Smooth muscle cell (in vitro differentiated cells): Measurements from ENCODE around the gene SYN1. TPM values are rescaled to one million over a fixed set of nuclear protein-coding genes. Genes with fewer than 3 reads are reported as not detected.

Source experiments
- DNase-seq: peaks from one replicate; lab custom pipeline; 2025; ENCODE audit not compliant: unreplicated experiment; lab: John Stamatoyannopoulos, UW
- H2AFZ ChIP-seq: fragments of 200-600 bp; sonication (generic); 2 replicates; pipeline ENCODE4 v1.6.0; 2016; ENCODE audit warnings: antibody characterized with exemption, low read depth, mild to moderate bottlenecking
- H3F3A ChIP-seq: fragments of 200-600 bp; sonication (generic); 2 replicates; pipeline ENCODE4 v1.6.0; 2017; ENCODE audit warnings: antibody characterized with exemption, low read depth
- H3K27ac ChIP-seq: fragments of 200-600 bp; sonication (generic); 2 replicates; pipeline ENCODE4 v1.5.1; 2016; ENCODE audit warnings: low read depth, mild to moderate bottlenecking
- H3K27me3 ChIP-seq: fragments of 200-600 bp; sonication (generic); 2 replicates; pipeline ENCODE4 v1.6.1; 2016; ENCODE audit warnings: low read depth, mild to moderate bottlenecking
- H3K36me3 ChIP-seq: fragments of 200-600 bp; sonication (generic); 2 replicates; pipeline ENCODE4 v1.5.1; 2016; ENCODE audit warnings: low read depth
- H3K4me1 ChIP-seq: fragments of 200-600 bp; sonication (generic); 2 replicates; pipeline ENCODE4 v1.5.1; 2016; ENCODE audit warnings: low read depth
- H3K4me2 ChIP-seq: fragments of 200-600 bp; sonication (generic); 2 replicates; pipeline ENCODE4 v1.6.0; 2016; ENCODE audit warnings: mild to moderate bottlenecking
- H3K4me3 ChIP-seq: fragments of 200-600 bp; sonication (generic); 2 replicates; pipeline ENCODE4 v1.5.1; 2016; ENCODE audit warnings: mild to moderate bottlenecking
- H3K79me2 ChIP-seq: fragments of 200-600 bp; sonication (generic); 2 replicates; pipeline ENCODE4 v1.6.0; 2016; ENCODE audit warnings: low read depth, mild to moderate bottlenecking
- H3K9ac ChIP-seq: fragments of 200-600 bp; sonication (generic); 2 replicates; pipeline ENCODE4 v1.6.0; 2016; ENCODE audit warnings: low read depth
- H3K9me3 ChIP-seq: fragments of 200-600 bp; sonication (generic); replicated peaks from 2 replicates; pipeline ENCODE4 v1.5.1; 2016; ENCODE audit warnings: low read depth
- H4K20me1 ChIP-seq: fragments of 200-600 bp; sonication (generic); 2 replicates; pipeline ENCODE4 v1.6.0; 2016; ENCODE audit warnings: low read depth
- WGBS: methylation state at CpG from one replicate; pipeline ENCODE4 v1.1.7; 2016; ENCODE audit warnings: low lambda C conversion rate; 5-methylcytosine and 5-hydroxymethylcytosine counted together
- polyA plus RNA-seq: library from polyadenylated mRNA; unstranded; fragments of >200 nt; fragmentation: Nextera tagmentation; extraction: Ambion mirVana; gene quantifications from 2 replicates; pipeline ENCODE4 v1.2.1, GENCODE V29; 2016
- total RNA-seq: library from RNA; depleted of rRNA; stranded (reverse); fragments of >200 nt; gene quantifications from 2 replicates; pipeline ENCODE4 v1.2.3, GENCODE V29; 2014
- TF ChIP-seq, protein P1 (sequence below): fragments of 200-600 bp; sonication (generic); IDR thresholded peaks from 2 replicates; pipeline ENCODE4 v1.5.1; 2017; ENCODE audit warnings: borderline replicate concordance, mild to moderate bottlenecking, antibody characterized with exemption; ENCODE audit not compliant: insufficient read depth, poor library complexity, severe bottlenecking

The SYN1 gene
- total and polyA plus RNA-seq, 2 experiments from 2014 or later, result 5.1 to 9.1 TPM

DNA sequence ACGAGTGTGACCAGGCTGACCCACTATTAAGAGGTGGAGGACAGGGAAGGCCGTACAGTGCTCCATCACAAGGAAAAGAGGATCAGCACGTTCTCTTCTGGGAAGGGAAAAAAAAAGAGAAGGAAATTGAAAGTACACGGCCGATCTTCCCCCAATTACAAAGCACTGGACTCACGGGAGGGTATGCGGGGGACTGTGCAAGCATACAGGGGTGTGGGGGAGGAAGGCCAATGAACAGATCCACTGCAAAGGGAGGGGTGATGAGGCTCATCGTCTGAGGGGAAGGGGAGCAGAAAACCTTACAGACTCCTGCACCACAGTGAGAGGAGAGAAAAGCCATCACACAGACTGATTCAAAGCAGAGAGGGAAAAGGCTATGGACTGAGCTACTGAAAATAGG is 29.6 kb upstream of the SYN1 start:
- H2AFZ ChIP-seq, result no peak overlapping the region
- no peaks in the 10 kb centered on the region for H3K27me3 ChIP-seq
- no peaks in the 10 kb centered on the region for H3F3A ChIP-seq
- H4K20me1 ChIP-seq, result peaks cover 9% of the 10 kb centered on the region
- peak overlapping the region; percentile 83 for H3K4me2 ChIP-seq
- H3K4me1 ChIP-seq, result no peaks in the 10 kb centered on the region
- no peaks in the 10 kb centered on the region for H3K36me3 ChIP-seq
- H3K79me2 ChIP-seq, result peaks cover 12% of the 10 kb centered on the region
- no peak overlapping the region for H3K27ac ChIP-seq
- peak overlapping the region; percentile 58 for H3K4me3 ChIP-seq
- DNase-seq, result no peak
- H3K9ac ChIP-seq, result peak overlapping the region; percentile 34
- TF ChIP-seq, protein P1, sequence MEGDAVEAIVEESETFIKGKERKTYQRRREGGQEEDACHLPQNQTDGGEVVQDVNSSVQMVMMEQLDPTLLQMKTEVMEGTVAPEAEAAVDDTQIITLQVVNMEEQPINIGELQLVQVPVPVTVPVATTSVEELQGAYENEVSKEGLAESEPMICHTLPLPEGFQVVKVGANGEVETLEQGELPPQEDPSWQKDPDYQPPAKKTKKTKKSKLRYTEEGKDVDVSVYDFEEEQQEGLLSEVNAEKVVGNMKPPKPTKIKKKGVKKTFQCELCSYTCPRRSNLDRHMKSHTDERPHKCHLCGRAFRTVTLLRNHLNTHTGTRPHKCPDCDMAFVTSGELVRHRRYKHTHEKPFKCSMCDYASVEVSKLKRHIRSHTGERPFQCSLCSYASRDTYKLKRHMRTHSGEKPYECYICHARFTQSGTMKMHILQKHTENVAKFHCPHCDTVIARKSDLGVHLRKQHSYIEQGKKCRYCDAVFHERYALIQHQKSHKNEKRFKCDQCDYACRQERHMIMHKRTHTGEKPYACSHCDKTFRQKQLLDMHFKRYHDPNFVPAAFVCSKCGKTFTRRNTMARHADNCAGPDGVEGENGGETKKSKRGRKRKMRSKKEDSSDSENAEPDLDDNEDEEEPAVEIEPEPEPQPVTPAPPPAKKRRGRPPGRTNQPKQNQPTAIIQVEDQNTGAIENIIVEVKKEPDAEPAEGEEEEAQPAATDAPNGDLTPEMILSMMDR, result no peak
- H3K9me3 ChIP-seq, result no peaks in the 10 kb centered on the region
- 69% methylated on average over 8 of the region's 8 CpGs for WGBS

DNA sequence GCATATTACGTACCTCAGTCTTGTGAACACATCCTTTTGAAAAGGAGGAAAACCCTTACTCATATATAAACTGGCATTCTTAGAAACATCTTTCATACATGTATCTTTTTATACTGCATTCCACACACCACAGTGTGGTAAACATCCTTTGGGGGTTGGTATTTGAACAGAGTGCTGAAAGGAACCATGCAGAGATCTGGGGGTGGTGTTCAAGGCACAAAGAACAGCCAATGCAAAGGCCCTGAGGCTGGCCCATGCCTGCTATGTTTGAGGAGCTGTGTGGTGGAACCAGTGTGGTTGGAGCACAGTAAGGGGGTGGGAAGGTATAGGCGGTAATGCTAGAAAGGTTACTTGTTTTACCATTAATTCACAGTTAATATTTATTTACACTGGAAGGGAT is 28.7 kb upstream of the SYN1 start:
- TF ChIP-seq, protein P1, result no peak
- Histone ChIP-seq H3K4me1 (no peaks in the 10 kb centered on the region), H3K9me3 (no peaks in the 10 kb centered on the region), H3K79me2 (peaks cover 15% of the 10 kb centered on the region), H3K9ac (no peak overlapping the region), H4K20me1 (peaks cover 17% of the 10 kb centered on the region), H3K4me2 (peak overlapping the region; percentile 83), H3F3A (no peaks in the 10 kb centered on the region), H3K4me3 (peak overlapping the region; percentile 6), H3K36me3 (no peaks in the 10 kb centered on the region), H3K27ac (no peak overlapping the region), H2AFZ (no peak overlapping the region), H3K27me3 (no peaks in the 10 kb centered on the region)
- DNase-seq, result no peak
- 91% methylated on average over 2 of the region's 2 CpGs for WGBS

DNA sequence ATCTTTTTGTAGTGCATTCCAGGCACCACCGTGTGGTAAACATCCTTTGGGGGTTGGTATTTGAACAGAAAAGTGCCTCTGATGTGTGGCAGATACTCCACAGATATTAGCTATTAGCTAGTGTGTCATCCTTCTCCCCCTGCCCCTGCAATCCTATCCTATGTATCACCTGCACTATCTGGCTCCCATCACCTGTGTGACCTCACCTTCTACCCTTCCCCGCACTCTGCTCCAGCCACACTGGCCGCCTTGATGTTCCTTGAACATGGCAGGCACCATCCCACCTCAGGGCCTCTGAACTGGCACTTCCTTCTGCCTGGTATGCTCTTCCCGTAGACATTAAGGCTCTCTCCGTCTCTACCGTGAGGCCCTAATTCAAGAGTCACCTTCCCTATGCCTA is 27.0 kb upstream of the SYN1 start:
- 75% methylated on average over 6 of the region's 6 CpGs for WGBS
- no peak overlapping the region for H3K4me2 ChIP-seq
- peaks cover 15% of the 10 kb centered on the region for H3K79me2 ChIP-seq
- H3F3A ChIP-seq, result no peaks in the 10 kb centered on the region
- no peak overlapping the region for H3K4me3 ChIP-seq
- H2AFZ ChIP-seq, result no peak overlapping the region
- H4K20me1 ChIP-seq, result peaks cover 19% of the 10 kb centered on the region
- no peak for DNase-seq
- H3K9me3 ChIP-seq, result no peaks in the 10 kb centered on the region
- no peaks in the 10 kb centered on the region for H3K4me1 ChIP-seq
- no peaks in the 10 kb centered on the region for H3K36me3 ChIP-seq
- peak overlapping the region; percentile 4 for H3K27ac ChIP-seq
- TF ChIP-seq, protein P1, result no peak
- H3K9ac ChIP-seq, result no peak overlapping the region
- no peaks in the 10 kb centered on the region for H3K27me3 ChIP-seq

DNA sequence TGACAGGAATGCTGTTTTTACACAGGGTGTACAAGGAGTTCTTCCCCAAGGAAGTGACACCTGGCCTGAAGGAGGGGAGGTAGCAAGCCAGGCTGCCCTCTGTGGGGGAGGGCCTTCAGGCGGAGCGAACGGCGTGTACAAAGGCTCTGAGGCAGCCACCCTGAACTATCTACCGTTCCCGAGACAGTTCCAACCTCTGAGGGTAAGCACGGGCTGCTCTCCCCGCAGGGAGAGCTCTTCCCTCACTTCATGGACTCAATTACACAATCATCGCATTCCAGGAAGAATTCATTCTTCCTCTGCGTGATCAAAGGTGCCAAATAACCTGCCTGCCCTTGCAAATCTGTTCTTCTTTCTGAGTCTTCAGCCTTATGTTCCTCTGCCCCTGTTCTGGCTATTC is 25.9 kb upstream of the SYN1 start:
- Histone ChIP-seq H3K4me3 (no peak overlapping the region), H3K27ac (no peak overlapping the region), H3K9ac (no peak overlapping the region), H4K20me1 (peaks cover 19% of the 10 kb centered on the region), H2AFZ (no peak overlapping the region), H3F3A (no peaks in the 10 kb centered on the region), H3K4me2 (no peak overlapping the region), H3K36me3 (no peaks in the 10 kb centered on the region), H3K9me3 (no peaks in the 10 kb centered on the region), H3K27me3 (no peaks in the 10 kb centered on the region), H3K4me1 (no peaks in the 10 kb centered on the region), H3K79me2 (peaks cover 15% of the 10 kb centered on the region)
- WGBS, result 81% methylated on average over 10 of the region's 10 CpGs
- TF ChIP-seq, protein P1, result no peak
- no peak for DNase-seq
